ENCODE data around the gene ZMIZ1. TPM values are rescaled to one million over a fixed set of nuclear protein-coding genes. Genes with fewer than 3 reads are reported as not detected.

ZMIZ1 gene
- total RNA-seq, 1 experiment from 2014 or later: 35.8 TPM

DNA sequence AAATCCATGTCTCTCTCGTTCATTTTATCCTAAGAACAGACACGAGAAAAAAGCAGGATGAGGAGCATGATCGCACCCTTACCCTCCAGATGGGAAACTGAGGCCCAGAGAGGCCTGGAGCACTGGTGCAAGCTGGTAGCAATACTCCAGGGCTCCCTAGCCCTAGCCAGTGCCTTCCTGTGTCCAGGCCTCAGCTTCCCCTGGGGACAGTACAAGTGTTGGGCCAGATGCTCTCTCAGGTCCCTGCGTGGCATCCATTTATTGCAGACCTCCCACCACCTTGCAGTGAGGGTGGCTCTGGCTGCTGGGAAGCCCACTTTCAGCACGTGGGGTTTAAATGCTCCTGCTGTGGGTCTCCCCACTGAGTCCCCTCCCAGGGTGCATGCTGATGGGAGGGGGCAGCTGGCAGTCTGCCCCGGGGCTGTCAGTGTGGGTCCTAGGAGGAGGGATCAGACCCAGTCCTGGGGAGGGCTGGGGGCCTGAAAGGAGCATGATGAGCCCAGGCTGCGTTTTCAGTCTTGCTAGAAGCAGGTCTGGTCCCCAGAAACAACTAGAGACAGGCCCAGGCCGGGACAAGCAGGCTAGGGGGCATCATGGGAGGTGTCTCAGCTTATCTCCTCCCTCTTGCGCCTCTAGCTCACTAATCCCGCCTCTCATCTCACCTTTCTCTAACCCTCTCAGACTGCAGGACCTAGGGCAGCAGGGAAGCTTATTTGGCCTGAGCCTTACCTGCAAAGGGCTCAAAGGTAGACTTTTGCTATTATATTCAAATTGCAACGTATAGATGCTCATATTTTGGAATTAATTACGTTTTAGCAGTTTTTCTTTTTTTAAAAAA, 277.8 kb downstream of the ZMIZ1 start:
- intact Hi-C loops (cut with micrococcal nuclease; ENCODE audit: unreplicated experiment): no loop called here
- no peak for DNase-seq (ENCODE audit: low spot score)
- Histone ChIP-seq H3K9me3 (ENCODE audit: low read depth, low read length, poor library complexity, severe bottlenecking) (no peaks in the 10 kb centered on the region), H3K4me1 (ENCODE audit: insufficient read depth, low read length, poor library complexity, severe bottlenecking) (peaks cover 10% of the 10 kb centered on the region), H3K36me3 (ENCODE audit: insufficient read depth, low read length, poor library complexity, severe bottlenecking) (peaks cover 28% of the 10 kb centered on the region), H3K27me3 (replicated peaks; ENCODE audit: insufficient read depth, low read depth, low read length, poor library complexity) (no peaks in the 10 kb centered on the region), H3K27ac (ENCODE audit: low read depth, low read length, poor library complexity, severe bottlenecking) (no peak overlapping the region), H3K4me3 (ENCODE audit: low read depth, low read length, poor library complexity, severe bottlenecking) (peak overlapping the region; percentile 93)
- no peak for TF ChIP-seq EZH2 (IDR thresholded peaks at IDR 0.05; ENCODE audit: borderline replicate concordance, low read depth, low read length, poor library complexity, severe bottlenecking)
- TF ChIP-seq, protein P1, sequence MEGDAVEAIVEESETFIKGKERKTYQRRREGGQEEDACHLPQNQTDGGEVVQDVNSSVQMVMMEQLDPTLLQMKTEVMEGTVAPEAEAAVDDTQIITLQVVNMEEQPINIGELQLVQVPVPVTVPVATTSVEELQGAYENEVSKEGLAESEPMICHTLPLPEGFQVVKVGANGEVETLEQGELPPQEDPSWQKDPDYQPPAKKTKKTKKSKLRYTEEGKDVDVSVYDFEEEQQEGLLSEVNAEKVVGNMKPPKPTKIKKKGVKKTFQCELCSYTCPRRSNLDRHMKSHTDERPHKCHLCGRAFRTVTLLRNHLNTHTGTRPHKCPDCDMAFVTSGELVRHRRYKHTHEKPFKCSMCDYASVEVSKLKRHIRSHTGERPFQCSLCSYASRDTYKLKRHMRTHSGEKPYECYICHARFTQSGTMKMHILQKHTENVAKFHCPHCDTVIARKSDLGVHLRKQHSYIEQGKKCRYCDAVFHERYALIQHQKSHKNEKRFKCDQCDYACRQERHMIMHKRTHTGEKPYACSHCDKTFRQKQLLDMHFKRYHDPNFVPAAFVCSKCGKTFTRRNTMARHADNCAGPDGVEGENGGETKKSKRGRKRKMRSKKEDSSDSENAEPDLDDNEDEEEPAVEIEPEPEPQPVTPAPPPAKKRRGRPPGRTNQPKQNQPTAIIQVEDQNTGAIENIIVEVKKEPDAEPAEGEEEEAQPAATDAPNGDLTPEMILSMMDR (conservative IDR thresholded peaks at IDR 0.05; ENCODE audit: low read depth, low read length): no peak
- POLR2A ChIA-PET (ENCODE audit: low non-redundant PET): no interaction called here
- no TSS peak for BruUV-seq (replicated peaks)
- CTCF ChIA-PET: no interaction called here

DNA sequence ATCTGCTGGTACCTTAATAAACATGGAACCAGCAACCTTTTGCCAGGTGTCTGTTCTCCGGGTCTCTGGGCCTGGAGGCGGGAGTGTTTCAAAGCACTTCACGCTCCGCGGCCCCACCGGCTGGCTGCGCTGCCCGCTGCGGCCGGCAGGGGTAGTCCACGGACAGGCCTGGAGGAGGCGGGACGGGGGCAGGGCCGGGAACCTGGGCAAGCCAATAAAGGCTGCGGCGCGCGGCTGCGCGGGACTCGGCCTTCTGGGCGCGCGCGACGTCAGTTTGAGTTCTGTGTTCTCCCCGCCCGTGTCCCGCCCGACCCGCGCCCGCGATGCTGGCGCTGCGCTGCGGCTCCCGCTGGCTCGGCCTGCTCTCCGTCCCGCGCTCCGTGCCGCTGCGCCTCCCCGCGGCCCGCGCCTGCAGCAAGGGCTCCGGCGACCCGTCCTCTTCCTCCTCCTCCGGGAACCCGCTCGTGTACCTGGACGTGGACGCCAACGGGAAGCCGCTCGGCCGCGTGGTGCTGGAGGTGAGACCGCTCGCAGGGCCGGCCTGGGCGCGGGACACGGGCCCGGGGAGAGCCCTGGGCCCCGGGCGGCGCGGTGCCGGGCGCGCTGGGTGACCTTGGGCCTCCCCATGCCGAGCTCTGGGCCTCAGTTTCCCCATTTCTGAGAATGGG, 278.6 kb downstream of the ZMIZ1 start, which contains the start of gene PPIF:
TSS of gene PPIF (plus strand) at position 244 of the 668 bp plus-strand sequence. CDS start at position 324, 80 bp downstream.
- peaks cover 10% of the 10 kb centered on the region for H3K4me1 ChIP-seq (ENCODE audit: insufficient read depth, low read length, poor library complexity, severe bottlenecking)
- BruUV-seq (replicated peaks): no TSS peak
- peak within 1 kb of the TSS; percentile 96 for H3K27ac ChIP-seq (ENCODE audit: low read depth, low read length, poor library complexity, severe bottlenecking)
- TF ChIP-seq, protein P1 (conservative IDR thresholded peaks at IDR 0.05; ENCODE audit: low read depth, low read length): peak; percentile 91
- TF ChIP-seq EZH2 (IDR thresholded peaks at IDR 0.05; ENCODE audit: borderline replicate concordance, low read depth, low read length, poor library complexity, severe bottlenecking): no peak
- intact Hi-C loops (cut with micrococcal nuclease; ENCODE audit: unreplicated experiment): no loop called here
- H3K36me3 ChIP-seq (ENCODE audit: insufficient read depth, low read length, poor library complexity, severe bottlenecking): peaks cover 35% of the 10 kb centered on the region
- peak; percentile 95 for DNase-seq (ENCODE audit: low spot score)
- POLR2A ChIA-PET (ENCODE audit: low non-redundant PET): no interaction called here
- H3K27me3 ChIP-seq (replicated peaks; ENCODE audit: insufficient read depth, low read depth, low read length, poor library complexity): no peaks in the 10 kb centered on the region
- H3K9me3 ChIP-seq (ENCODE audit: low read depth, low read length, poor library complexity, severe bottlenecking): no peaks in the 10 kb centered on the region
- H3K4me3 ChIP-seq (ENCODE audit: low read depth, low read length, poor library complexity, severe bottlenecking): peak within 1 kb of the TSS; percentile 93
- CTCF ChIA-PET: no interaction called here

DNA sequence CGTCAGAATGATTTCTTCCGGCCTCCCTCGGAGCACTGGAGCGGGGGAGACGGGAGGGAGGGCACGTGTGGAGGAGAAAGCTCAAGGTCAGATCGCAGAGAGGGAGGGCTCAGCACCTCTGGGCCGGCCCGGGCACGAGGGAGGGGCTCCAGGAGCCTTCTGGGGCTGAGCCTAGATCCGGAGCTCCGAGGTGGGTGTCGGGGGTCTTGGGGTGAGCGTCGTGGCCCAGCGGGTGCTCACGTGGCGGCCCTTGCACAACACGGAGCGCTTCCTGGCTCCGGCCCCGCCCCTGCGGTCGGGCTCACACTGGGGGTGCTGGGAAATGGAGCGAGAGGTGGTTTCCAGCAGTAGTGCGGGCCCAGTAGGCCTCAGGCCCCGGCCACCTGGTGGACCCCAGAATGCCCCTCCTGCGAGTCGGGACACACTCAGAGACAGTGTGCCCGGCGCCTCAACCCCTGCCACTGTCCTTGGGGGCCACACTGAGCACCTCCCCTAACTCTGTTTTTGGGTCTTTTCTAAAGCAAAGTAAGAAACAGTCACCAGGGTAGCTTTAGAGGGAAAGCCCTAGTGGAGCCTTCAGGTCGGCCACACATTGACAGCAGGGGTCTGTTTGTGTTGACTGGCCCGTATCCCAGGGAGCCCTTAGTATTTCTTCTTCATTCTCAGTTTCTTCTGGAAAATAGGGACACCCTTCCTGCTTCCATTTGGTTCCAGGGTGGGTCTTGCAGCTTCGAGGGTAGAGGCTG, 279.3 kb downstream of the ZMIZ1 start:
- no peak for TF ChIP-seq EZH2 (IDR thresholded peaks at IDR 0.05; ENCODE audit: borderline replicate concordance, low read depth, low read length, poor library complexity, severe bottlenecking)
- no peaks in the 10 kb centered on the region for H3K9me3 ChIP-seq (ENCODE audit: low read depth, low read length, poor library complexity, severe bottlenecking)
- peaks cover 10% of the 10 kb centered on the region for H3K4me1 ChIP-seq (ENCODE audit: insufficient read depth, low read length, poor library complexity, severe bottlenecking)
- TSS peak; percentile 27 for BruUV-seq (replicated peaks)
- no peaks in the 10 kb centered on the region for H3K27me3 ChIP-seq (replicated peaks; ENCODE audit: insufficient read depth, low read depth, low read length, poor library complexity)
- POLR2A ChIA-PET (ENCODE audit: low non-redundant PET): no interaction called here
- peaks cover 42% of the 10 kb centered on the region for H3K36me3 ChIP-seq (ENCODE audit: insufficient read depth, low read length, poor library complexity, severe bottlenecking)
- peak overlapping the region; percentile 96 for H3K27ac ChIP-seq (ENCODE audit: low read depth, low read length, poor library complexity, severe bottlenecking)
- peak; percentile 68 for DNase-seq (ENCODE audit: low spot score)
- H3K4me3 ChIP-seq (ENCODE audit: low read depth, low read length, poor library complexity, severe bottlenecking): peak overlapping the region; percentile 93
- CTCF ChIA-PET: interaction anchor here (0.8 kb wide), 1 partner anchor 27 kb away, joined by 4 read pairs; no protein-coding TSS in a partner anchor
- intact Hi-C loops (cut with micrococcal nuclease; ENCODE audit: unreplicated experiment): no loop called here
